HL-60 (cell line): Measurements from ENCODE around the gene TK2.

Experiments used
- DNase-seq, 2 experiments: peaks; one replicate each; pipeline ENCODE4 v3.0.0-alpha.2; 2010 to 2020; ENCODE audit warnings: low read depth in 1 of 2, low spot score in 1 of 2
- H3K27ac ChIP-seq: fragments of 250-450 bp; sonication (Bioruptor Pico); replicated peaks from 2 replicates; pipeline ENCODE4 v1.5.1; 2020; ENCODE audit warnings: mild to moderate bottlenecking, moderate library complexity
- H3K27me3 ChIP-seq: fragments of 250-450 bp; sonication (Bioruptor Pico); 2 replicates; pipeline ENCODE4 v1.5.1; 2021; ENCODE audit warnings: mild to moderate bottlenecking, moderate library complexity; ENCODE audit not compliant: insufficient read depth, poor library complexity, severe bottlenecking
- H3K4me3 ChIP-seq: replicated peaks from 2 replicates; pipeline ENCODE4 v1.5.1; 2011; ENCODE audit warnings: mild to moderate bottlenecking, control low read depth, low read length; ENCODE audit not compliant: insufficient read depth
- GABPA ChIP-seq: IDR thresholded peaks from 2 replicates; pipeline ENCODE4 v1.6.1; 2012; ENCODE audit warnings: low read depth
- POLR2AphosphoS5 ChIP-seq: IDR thresholded peaks from 2 replicates; pipeline ENCODE4 v1.6.1; 2012; ENCODE audit warnings: low read depth
- SPI1 ChIP-seq: IDR thresholded peaks from 2 replicates; pipeline ENCODE4 v1.6.1; 2012; ENCODE audit warnings: low read depth, mild to moderate bottlenecking, borderline replicate concordance
- TF ChIP-seq, protein P1 (sequence below): IDR thresholded peaks from one replicate; pipeline ENCODE4 v1.5.1; 2011; ENCODE audit warnings: low read length, control low read depth, inconsistent platforms; ENCODE audit not compliant: insufficient read depth
- TF ChIP-seq, protein P2 (sequence below): IDR thresholded peaks from 2 replicates; pipeline ENCODE4 v1.6.1; 2012; ENCODE audit warnings: low read depth; ENCODE audit not compliant: insufficient replicate concordance

Gene TK2

DNA sequence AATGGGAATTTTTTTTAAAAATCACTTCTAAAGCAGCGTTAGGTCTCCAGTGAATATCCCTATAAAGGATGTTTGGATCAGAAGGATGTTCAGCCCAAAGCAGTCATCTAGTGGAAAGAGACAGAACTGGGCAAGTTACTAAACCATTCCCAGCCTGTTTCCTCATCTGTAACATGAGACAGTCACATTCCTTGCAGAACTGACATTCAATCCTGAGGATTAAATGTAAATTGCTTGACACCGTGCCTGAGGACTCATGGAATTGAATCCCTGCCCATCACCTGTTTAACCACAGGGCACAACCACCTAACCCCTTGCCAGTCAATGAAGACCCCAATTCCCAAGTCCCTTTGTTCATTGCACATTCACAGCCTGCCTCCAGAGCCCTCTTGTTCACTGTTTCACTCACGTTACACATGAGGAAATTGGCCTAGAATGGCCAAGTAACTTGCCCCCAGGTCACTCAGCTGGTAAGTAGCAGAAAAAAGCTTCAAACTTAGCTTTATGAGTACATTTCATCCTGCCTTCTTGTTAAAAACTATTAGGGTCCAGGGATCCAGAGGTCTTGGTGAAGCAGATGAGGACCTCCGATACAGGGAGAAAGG is 30.8 kb upstream of the TK2 start:
- Histone ChIP-seq H3K4me3 (no peak overlapping the region), H3K27ac (no peak overlapping the region), H3K27me3 (no peaks in the 10 kb centered on the region)
- TF ChIP-seq SPI1 (no peak), POLR2AphosphoS5 (no peak), GABPA (no peak)
- TF ChIP-seq, protein P1, sequence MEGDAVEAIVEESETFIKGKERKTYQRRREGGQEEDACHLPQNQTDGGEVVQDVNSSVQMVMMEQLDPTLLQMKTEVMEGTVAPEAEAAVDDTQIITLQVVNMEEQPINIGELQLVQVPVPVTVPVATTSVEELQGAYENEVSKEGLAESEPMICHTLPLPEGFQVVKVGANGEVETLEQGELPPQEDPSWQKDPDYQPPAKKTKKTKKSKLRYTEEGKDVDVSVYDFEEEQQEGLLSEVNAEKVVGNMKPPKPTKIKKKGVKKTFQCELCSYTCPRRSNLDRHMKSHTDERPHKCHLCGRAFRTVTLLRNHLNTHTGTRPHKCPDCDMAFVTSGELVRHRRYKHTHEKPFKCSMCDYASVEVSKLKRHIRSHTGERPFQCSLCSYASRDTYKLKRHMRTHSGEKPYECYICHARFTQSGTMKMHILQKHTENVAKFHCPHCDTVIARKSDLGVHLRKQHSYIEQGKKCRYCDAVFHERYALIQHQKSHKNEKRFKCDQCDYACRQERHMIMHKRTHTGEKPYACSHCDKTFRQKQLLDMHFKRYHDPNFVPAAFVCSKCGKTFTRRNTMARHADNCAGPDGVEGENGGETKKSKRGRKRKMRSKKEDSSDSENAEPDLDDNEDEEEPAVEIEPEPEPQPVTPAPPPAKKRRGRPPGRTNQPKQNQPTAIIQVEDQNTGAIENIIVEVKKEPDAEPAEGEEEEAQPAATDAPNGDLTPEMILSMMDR = no peak
- TF ChIP-seq, protein P2, sequence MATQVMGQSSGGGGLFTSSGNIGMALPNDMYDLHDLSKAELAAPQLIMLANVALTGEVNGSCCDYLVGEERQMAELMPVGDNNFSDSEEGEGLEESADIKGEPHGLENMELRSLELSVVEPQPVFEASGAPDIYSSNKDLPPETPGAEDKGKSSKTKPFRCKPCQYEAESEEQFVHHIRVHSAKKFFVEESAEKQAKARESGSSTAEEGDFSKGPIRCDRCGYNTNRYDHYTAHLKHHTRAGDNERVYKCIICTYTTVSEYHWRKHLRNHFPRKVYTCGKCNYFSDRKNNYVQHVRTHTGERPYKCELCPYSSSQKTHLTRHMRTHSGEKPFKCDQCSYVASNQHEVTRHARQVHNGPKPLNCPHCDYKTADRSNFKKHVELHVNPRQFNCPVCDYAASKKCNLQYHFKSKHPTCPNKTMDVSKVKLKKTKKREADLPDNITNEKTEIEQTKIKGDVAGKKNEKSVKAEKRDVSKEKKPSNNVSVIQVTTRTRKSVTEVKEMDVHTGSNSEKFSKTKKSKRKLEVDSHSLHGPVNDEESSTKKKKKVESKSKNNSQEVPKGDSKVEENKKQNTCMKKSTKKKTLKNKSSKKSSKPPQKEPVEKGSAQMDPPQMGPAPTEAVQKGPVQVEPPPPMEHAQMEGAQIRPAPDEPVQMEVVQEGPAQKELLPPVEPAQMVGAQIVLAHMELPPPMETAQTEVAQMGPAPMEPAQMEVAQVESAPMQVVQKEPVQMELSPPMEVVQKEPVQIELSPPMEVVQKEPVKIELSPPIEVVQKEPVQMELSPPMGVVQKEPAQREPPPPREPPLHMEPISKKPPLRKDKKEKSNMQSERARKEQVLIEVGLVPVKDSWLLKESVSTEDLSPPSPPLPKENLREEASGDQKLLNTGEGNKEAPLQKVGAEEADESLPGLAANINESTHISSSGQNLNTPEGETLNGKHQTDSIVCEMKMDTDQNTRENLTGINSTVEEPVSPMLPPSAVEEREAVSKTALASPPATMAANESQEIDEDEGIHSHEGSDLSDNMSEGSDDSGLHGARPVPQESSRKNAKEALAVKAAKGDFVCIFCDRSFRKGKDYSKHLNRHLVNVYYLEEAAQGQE = no peak
- no peak for DNase-seq

DNA sequence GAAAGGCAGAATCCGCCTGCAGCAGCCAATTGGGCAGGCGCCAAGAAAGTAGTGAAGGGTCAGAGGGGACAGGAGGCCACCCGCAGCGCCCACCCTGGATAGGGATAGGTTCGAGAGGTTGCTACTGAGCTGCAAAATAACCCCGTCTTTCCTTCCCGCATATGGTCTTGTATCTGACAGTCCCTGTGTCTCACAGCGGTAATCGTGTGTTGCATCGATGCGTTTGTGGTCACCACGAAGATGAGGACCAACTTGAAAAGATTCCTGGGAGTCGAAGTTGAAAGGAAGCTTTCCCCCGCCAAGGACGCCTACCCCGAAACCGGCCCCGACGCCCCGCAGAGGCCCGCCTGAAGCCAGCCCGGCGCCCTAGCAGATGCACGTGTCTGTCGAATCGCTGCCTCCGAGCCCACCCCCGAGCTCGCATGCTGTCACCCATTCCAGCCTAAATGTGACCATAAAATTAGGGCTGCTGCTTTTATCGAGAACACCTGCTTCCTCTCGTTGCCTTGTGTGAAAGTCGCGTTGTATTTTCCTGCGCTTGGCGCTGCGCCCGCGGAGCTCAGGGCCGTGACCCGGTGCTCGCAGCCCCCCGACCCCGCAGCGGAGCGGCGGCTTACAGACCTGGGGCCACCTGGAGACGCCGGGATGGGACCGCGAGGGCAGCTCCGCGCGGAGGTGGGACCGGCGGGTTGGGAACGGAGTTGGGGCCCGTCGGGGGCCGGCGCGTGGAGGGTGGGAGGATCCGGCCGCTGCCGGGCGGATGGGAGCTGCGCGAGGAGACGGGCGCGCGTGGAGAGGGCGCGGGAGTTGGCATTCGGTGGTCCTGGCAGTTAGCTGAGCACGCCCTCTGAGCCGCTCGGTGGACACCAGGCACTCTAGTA is 29.0 kb upstream of the TK2 start, which contains the start of gene CMTM2:
Gene CMTM2, plus strand, starts transcription at position 813 of the 881 bp plus-strand sequence. CDS start 145 bp downstream, outside the sequence.
- no peak for DNase-seq
- no peak within 1 kb of the TSS for H3K27ac ChIP-seq
- TF ChIP-seq, protein P2 = no peak
- H3K4me3 ChIP-seq = no peak within 1 kb of the TSS
- no peaks in the 10 kb centered on the region for H3K27me3 ChIP-seq

DNA sequence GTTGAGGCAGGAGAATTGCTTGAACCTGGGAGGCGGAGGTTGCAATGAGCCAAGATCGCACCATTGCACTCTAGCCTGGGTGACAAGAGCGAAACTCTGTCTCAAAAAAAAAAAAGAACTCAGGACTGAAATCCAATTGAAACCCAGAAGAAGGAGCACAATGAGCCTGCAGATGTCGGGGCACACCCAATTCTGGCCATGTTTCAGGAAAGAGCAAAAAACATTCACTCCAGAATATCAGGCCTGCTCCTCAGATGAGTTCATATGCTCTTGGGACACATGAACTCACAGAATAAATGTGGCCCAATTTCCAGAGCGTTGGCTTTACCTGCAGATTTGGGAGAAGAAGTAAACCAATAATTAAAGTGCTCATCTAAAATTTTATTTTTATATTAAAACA is 26.4 kb upstream of the TK2 start:
- DNase-seq = no peak
- no peak overlapping the region for H3K27ac ChIP-seq
- no peak overlapping the region for H3K4me3 ChIP-seq
- TF ChIP-seq, protein P2 = no peak
- no peaks in the 10 kb centered on the region for H3K27me3 ChIP-seq

DNA sequence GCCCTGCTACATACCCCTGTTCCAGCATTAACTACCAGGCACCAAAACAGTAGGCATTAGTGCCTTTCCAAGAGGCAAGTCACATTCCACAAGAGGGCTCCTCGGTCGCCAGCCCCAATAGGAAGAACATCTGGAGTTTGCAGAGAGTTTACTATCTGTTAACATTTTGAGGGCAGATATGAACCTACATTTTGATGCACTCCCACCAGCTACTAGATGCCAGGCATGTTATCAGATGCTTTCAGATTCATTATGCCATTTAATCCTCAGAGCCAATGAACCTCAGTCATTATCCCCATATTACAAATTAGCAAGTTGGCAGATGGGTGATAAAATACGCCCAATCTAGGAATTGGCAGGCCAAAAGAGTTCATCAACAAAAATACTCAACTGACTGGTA is 25.1 kb upstream of the TK2 start:
- no peak overlapping the region for H3K4me3 ChIP-seq
- DNase-seq = no peak
- H3K27me3 ChIP-seq = no peaks in the 10 kb centered on the region

More for the DNA sequence above, 25.1 kb upstream of the TK2 start:
- H3K27ac ChIP-seq = no peak overlapping the region
- TF ChIP-seq, protein P2 = no peak
- TF ChIP-seq GABPA (no peak), POLR2AphosphoS5 (no peak)
